DMS79 treated with DMSO at 0.1 percent for 48 hours (cell line): ENCODE data around the gene RYR3.

Experiments
- DNase-seq: peaks from one replicate; lab custom pipeline; 2025; lab: John Stamatoyannopoulos, UW

Gene RYR3

DNA sequence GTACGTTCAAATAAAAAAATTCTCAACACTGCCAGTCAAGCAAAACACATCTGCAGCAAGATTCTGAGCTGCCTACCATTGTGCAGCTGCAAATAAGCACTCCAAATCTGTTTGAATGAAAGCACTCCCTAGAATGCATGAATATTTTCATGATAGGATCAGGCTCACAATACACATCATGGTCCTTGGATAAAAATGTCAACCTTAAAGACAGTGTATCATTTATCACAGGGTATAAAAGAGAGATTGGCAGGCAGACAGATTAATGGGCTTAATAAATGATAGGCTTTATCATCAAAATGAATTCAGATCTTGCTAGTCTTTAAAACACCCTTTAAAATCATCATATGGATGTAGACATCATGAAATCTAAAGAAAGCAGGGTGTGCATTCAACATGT, 9.2 kb downstream of the RYR3 start:
- DNase-seq = no peak

DNA sequence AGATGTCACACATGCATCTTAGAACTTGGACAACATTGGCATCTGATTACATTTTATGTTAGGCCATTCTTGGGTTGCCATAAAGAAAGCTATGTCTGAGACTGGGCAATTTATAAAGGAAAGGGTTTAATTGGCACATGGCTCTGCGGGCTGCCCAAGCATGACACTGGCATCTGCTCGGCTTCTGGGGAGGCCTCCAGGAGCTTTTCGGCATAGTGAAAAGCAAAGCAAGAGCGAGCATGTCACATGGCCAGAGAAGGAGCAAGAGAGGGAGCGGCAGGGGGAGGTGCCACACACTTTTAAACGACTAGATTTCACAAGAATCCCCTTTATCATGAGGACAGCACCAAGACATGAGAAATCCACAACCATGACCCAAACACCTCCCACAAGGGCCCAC, 11.3 kb downstream of the RYR3 start:
- no peak for DNase-seq

DNA sequence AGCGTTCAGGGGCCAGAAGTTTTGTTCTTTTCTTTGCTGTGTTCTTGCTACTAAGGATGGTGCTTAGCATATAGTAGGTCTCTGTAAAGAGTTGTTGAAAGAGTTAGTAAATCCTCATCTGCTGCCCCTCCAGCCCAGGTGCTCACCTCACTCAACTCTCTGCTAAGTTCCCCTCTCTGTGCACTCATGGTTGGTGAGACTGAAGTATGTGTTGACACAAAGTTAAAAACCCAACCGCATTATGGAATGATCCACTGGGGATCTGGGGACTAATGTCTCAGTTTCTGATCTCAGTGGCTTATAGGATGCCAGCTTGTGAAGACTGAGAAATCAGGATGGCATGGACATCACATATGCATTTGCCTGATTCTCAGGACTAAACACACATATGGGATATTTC, 13.8 kb downstream of the RYR3 start:
- DNase-seq = no peak

DNA sequence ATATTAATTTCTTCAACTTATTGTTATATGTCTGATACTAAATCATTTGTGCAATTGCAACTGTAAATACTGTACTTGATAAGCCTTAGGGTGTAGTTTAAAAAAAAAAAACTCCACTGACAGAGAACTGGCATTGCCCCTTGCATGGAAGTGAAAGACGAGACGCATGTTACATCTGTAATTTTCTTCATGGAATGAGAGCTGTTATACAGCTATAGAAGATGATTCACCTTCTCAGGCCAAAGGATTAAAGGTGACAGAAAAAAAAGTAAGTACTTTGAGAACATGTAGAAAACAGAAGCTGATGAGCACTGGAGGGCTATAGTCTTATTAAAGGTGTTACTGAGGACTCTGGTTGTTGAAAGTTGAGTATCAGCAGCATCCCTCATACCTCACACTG, 16.1 kb downstream of the RYR3 start:
- DNase-seq = no peak

DNA sequence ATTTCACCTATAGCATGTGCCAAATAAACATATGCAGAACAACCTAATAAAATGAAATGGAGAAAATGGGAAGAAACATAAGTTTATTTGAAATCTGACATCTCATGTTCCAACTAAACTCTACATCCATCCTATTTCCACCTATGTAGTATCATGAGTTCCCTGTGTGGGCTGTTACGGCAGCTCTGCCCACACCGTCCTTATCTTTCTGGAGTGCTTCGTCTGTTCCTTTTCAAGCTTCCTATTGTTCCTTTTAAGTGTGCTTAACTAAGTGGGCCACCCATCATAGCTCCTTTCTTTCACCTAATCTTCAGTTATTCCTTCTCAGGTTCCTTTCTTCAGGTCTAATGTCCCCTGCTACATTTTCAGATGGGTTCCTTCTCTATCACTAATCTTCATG, 17.3 kb downstream of the RYR3 start:
- DNase-seq = no peak

DNA sequence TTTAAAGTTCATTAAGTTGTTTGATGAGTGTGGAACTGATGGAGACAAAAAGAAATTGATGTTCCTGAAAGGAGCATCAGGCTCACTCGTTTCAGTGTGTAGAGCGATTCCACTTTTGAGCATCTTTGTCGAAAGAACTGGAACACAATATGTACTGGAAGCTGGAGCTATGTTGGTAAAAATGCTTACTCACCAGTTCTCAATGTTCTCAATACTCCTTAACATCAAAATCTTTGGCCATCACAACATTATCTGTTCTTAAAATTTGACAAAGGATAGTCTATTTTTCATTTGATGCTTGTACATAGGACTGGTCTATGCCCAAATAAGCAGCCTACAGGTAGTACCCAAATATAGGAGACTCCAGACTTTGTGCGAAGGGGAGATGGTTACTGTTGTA, 18.7 kb downstream of the RYR3 start:
- DNase-seq = no peak

DNA sequence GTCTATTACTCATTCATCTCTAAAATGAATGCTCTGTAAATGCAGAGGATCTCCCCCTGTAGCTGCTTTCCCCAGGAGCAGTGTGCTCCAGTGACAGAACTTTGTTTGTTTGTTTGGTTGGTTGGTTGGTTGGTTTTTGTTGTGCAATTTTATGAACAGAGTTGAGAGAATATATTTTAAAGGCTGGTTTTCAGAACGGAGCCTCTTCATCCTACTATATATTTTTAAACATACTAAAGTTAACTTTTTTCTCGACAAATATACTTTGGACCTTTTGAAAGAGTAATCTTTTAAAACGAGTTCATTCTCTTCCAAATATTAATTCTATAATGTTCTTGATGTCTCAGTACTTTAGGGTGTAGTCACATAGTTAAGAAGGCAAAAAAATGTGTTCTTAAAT, 20.2 kb downstream of the RYR3 start:
- DNase-seq = peak; percentile 92

DNA sequence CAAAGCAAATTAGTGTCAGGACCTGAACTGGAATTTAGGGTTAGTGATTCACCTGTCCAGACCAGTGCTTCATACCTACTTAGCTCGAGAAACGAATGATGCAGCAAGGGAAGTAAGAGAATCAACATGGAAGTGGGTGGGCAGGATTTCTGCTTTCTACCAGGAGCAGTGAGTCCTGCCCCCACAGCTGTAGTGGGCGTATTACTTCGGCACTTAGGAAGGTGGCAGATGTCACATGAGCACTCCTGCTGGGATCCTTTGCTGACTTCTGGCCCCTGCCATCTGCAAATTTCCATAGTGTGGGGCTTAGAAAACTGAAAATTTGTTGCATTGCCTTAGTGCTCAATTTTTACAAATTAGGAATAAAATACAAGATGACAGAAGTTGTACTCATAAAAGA, 31.2 kb downstream of the RYR3 start:
- no peak for DNase-seq

DNA sequence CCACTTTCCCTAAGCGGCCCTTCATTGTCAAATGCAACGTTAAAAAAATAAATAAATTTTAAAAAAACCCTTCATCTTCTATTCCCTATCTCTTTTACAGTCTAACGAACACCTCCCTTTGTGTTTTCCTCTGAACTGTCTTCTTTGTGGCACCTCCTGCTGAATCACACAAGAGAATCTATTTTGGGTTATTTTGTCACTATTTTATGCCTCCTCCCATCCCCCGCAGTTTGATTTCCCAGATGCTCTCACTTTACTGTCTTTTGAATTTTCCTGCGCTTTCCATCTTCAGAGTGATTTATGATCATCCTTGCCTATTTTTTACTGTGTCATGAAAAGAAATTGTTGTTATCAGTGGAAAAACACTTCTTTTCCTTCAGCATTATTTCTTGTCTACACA, 32.5 kb downstream of the RYR3 start:
- DNase-seq = no peak

DNA sequence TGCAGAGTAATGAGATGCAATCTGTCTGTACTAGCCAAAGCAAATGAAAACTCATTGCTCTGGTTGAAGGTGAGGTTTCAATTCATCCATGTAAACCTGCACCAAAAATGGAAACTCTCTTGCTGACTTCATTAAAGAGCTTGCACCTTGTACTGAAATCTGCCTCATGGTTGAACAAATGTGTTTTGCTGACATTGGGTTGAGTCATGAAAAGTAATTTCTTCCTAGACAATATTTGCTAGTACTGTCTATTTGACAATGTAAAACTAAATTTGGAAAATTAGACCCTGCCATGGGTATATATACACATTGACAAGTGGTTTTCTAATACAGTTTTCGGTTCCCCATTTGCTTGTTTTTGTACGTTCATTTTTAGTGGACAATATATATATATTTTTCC, 33.3 kb downstream of the RYR3 start:
- no peak for DNase-seq

DNA sequence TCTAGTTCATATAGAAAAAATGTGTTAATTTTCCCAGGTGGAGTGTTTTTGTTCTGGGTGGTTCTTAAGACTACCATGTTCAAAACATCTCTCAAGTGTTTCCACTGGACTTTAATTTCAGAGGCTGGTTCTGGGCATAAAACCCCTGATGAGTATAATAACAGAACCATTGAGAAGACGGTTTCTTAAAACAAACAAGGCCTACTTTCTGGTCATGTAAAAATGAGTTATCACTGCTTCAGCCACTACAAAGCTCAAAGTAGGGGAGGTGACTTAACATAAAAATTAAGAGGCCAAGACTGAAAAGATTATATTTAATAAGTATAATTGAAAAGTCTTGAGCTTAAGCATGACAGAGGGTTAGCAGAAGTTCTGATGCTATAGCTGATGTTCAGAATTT, 33.8 kb downstream of the RYR3 start:
- no peak for DNase-seq

DNA sequence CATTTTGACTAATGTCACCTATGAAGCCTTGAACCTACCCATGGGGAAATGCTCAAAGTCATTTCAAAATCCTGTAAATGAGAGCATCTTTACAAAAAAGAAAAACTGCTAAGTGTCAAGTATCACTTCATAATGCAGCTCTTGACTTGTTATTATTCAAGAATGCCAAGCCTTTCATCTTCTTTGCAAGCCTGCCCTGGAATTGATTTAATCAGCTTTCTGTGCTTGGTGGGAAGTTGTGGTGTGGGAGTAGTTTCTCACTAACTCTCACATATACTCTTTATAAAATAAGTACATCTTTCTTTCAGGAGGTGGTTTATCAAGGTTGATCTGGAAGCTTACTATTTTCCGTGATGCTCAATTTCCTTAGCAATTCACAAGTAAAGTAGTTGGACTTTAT, 43.6 kb downstream of the RYR3 start:
- no peak for DNase-seq

DNA sequence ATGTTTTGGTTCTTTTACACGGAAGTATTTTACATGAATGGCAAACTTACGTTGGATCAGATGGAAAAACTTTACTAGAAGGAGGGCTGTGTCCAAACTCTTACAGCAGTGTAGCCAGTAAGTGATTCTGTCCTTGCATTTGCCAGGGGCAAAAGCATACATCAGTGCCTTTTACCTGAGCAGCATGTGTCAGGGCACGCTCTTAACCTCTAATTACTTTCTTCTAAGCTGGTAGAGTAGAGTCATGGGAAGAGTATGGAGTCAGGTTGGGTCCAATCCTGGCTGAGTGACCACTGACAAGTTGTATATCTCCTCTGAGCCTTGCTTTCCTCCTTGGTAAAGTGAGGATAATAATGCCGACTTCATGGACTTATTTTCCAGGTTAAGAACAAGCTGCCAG, 47.1 kb downstream of the RYR3 start:
- no peak for DNase-seq

DNA sequence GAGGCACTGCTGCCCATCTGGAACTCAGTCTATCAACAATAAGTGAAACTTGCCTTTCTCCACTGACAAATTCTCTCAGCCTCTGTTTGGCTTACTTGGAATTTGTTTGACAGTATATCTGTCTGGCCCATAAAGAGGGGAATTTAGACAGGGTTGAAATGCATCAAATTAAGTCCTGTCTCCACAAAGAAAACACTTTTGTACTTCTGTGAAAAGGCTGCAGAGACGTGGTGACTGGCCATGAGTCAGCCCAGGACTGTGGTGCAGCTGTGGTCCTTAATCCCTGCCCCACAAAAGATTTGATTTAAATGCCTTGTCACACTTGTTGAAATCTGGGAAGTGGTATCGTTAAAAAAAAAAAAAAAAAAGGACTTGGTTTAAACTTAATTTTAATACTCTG, 47.5 kb downstream of the RYR3 start:
- DNase-seq = no peak

DNA sequence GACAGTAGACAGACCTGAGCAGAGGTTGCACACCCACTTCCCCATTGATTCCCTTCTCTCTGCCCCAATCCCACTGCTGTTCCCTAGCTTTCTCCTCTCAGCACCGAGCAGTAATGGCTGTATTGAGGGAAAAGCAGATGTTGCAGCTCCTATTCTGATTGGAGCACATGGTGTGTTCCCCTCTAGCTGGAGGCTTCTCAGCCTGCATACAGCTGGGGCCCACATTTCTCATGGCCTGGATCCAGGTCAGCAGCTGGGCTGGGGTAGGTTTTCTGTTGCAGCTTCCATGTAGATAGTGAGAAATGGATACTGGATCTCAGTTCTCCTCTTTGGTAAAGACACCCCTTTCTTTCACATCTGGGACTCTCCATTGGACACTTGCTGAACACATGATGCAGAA, 50.1 kb downstream of the RYR3 start:
- DNase-seq = no peak

DNA sequence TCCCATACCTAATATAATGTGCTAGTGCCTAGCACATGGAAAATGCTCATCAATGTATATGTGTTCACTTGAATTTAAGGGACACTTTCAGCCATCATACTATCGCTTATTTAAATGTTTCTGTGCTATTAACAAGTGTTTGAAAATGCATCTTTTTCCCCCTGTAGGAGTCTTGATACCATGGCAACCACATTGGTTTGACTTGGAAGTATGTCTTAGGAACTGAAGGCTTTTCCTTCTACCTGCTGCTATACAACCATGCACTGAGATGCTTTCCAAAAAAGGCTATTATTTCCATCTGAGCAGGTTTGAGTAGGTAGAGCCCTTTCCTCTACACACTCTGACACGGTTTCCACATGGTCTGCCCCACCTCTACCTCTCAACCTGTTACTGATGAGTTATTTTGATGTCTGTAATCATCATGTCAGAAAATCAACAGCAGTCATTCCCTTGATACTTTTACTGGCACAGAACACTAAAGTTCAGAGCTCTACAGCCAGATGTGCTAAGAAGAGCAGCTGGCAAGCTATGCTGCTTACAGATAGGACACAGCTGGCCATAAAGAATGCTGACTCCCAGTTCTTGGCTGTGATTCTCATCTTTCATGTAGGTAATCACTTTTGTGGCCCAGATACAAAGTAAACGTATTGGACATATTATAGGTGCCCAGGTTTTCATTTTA, 59.3 kb downstream of the RYR3 start:
- no peak for DNase-seq

DNA sequence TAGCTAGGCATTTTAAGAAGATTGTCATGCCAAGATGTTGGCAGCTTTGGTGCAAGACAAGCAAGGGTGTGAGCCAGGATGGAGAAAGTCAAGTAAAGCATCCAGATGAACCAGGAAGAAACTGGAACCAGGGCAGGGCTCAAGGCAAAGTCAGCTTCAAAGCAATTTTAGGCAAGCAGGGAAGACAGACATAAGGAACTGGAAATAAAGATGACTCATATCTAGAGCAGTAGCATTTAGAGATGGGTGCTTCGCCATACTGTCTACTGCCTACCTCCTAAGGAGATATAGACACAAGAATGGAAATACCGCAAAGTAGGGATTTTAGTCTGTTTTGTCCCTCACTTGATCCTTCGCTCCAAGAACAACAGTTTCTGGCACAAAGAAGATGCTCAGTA, 59.9 kb downstream of the RYR3 start:
- no peak for DNase-seq

DNA sequence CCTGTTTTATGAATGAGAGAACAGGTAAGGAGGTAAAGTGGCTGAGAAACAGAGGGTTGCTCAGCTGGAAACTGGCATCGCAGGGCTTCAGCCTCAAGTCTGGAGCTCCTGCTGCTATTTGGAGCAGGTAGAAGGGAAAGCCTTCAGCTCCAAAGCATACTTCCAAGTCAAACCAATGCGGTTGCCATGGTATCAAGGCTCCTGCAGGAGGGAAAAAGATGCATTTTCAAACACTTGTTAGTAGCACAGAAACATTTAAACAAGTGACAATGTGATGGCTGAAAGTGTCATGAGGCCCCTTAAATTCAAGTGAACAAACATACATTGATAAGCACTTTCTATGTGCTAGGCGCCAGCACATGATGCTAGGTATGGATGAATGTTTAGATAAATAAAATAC, 60.4 kb downstream of the RYR3 start:
- no peak for DNase-seq

DNA sequence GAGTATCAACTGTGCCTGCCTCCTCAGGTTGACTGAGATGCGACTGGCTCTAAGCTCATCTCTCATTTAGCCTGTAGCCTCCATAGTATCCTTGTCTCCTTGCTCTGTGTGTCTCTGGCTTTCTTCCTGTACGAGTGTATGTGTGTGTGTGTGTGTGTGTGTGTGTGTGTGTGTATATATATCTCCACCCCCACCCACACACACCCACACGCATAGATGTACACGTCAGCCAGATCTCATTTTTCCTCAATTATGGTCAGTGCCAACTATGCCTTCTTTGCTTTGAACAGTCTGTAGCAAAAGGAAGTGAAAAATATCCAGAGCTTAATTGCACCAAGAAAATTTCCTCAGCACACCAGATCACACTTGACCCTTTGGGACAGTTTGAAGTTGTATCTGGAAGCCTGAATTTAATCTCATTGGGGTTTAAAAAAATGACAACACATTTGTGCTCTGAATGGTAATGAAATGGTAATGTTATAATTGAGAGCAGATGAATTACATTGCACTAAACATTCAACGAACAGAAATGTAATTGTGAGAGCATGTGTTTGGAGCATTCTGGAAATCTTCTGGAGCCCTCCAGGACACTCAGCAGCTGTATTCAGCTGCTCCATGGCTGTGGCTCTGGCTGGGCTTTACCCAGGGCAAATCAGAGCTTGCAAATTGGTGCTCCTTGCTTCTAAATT, 63.6 kb downstream of the RYR3 start:
- DNase-seq = no peak

DNA sequence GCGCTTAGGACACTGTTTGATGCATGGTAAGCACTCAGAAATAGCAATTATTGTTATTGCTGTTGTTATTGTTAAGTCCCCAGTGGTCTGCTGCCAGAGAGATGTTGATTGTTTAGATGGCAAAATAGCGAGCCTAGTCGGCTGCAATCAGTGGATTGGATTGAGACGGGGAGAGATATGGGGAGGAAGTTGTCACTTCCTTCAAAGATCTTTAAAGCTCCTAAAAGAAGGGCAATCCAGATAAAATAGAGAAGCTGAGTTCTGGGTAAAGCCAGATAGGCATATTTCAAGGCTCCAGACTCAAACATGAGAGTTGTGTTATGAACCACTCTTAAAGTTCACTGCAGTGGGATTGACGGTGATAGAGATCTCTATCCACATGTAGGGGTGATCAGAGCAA, 64.5 kb downstream of the RYR3 start:
- DNase-seq = no peak

DNA sequence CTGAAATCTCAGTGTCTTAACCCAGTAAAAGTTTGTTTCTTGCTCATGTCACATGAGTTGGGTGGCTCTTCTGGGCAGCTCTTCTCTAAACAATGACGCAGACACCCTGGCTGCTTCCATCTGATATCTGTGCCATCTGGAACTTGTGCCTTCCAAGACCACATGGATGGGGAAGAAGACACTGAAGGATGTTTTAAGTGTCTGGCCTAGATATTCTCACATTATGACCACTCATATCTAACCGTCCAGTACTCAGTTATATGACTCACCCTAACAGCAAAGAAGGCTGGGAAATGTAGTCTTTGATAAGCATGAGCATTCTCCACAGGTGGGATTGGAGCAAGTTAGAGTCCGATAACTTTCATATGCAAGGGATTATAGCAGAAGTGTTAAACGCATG, 66.4 kb downstream of the RYR3 start:
- no peak for DNase-seq

DNA sequence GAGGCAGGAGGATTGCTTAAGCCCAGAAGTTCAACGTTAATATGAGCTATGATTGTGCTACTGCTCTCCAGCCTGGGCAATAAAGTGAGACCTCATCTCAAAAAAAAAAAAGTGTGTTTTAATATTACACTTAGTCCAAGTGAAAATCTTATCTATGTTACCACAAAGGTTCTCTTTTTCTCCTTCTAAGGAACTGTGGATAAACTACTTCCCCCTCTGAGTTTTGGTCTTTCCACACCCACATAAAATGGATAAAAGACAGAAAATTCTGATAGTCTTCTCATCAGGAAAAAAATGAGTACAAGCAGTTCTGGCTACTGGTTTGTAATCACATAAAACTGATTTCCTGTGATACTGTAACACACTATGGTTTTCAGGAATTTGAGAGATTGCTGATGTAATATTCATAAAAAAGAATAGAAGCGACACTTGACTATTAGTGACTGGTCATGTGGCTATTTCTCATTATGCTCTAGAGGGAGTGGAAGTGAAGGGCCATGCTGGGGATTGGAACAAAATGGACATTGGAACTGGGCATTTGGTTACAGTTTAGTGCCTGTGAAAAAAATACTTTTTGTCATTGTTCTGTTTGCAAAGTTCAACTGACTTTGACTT, 68.2 kb downstream of the RYR3 start:
- DNase-seq = no peak

DNA sequence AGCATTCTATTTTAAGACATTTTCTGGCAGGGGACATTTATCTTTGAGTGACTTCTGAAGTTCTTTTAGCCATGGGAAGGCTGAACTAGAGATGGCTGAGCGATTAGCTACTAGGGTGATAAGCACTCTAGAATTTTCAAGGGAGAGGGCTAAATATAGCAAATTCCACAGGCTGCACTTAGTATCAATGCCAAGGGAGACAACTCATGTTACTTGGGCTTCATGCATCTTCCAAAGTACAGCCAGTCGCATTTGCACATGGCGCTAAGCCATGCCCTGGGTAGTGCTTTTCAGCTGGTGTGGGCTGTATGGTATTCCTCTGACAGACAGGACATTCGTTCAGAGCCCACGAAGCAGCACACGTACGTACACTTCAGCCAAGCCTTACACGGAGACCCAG, 69.6 kb downstream of the RYR3 start:
- no peak for DNase-seq

DNA sequence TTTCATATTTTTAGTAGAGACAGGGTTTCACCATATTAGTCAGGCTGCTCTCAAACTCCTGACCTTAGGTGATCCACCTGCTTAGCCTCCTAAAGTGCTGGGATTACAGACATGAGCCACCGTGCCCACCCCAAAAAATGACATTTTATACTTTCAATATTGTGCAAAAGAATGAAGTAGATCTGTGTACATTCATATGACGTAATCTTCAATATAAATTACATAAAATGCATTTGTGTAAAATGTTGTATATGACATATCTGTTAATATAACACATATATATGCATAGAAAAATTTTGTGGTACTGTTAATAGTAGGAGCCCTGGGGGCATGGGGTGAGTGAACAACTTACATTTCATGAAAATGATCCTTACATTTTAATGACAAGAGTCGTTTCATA, 71.7 kb downstream of the RYR3 start:
- DNase-seq = no peak
